ENCODE results near the gene GET4. TPM values are rescaled to one million over a fixed set of nuclear protein-coding genes. Genes with fewer than 3 reads are reported as not detected.

GET4 gene
- polyA plus RNA-seq, 4 donors, result 21.3 to 68.0 (median 32.4) TPM

DNA sequence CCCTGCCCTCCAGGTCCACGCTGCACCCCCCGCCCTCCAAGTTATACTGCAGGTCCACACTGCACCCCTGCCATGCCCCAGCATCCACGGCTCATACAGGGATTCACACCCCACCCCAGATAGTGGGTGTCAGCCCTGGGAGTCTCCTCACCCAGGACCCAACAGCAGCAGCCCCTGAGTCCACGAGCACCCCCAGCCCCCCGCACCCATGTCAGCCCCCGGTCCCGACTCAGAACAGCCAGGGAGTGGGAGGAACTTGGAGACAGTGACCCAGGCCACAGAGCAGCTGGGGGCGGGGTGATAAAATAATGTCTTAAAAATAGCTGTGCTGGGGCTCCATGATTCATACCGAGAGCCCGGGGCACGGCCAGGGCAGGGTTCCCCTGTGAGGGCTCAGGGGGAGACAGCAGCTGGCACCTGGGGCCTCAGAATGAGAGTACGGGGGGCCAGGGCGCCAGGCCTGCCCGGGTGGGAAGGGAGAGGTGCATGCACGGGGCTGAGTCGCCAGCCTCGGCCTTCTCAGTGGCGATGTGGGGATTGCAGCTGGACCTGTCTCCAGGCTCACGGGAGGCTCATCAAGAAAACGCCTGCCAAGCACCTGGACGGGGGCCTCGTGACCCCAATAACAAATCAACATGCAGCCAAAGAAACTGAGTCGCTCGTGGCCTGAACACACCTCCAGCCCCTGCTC lies 48.3 kb downstream of the GET4 start:
- no peak for DNase-seq (ENCODE audit: low read depth in 4 of 4, low spot score in 3 of 4)

- DNase-seq (ENCODE audit: low read depth in 4 of 4, low spot score in 3 of 4), result no peak
These were observed 49.2 kb downstream of the GET4 start for GRCh38 chr7:925601-926000.

- DNase-seq (ENCODE audit: low read depth in 4 of 4, low spot score in 3 of 4), result no peak
These were observed 50.0 kb downstream of the GET4 start for GRCh38 chr7:926061-927030.

DNA sequence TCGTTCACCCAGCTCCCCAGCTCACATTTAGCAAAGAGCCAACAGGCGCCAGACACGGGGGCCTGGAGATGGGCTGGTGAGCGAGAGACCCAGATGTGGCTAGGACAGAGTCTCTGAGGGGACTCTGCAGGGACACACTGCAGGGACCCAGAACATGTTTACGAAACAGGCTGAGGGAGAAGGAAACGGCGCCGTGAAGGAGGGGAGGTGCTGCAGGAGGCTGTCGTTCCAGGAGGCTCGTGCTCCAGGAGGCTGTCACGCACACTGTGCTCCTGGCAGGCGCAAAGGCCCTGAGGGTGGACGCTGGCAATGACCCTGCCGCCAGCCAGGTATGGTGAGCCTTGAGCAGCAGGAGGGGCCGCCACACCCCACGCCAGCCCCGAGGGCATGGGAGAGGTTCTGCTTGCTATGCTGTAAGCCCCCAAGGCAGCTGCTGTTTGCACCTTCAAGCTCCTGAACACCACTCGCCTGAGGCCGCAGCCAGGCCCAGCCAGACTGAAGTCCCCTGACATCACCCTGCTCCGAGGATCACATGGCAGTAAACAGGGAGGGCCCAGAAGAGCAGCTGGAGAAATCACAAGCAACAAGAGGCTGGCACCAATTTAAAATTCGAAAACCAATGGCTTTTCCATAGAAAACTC lies 50.8 kb downstream of the GET4 start:
- DNase-seq (ENCODE audit: low read depth in 4 of 4, low spot score in 3 of 4), result no peak

DNA sequence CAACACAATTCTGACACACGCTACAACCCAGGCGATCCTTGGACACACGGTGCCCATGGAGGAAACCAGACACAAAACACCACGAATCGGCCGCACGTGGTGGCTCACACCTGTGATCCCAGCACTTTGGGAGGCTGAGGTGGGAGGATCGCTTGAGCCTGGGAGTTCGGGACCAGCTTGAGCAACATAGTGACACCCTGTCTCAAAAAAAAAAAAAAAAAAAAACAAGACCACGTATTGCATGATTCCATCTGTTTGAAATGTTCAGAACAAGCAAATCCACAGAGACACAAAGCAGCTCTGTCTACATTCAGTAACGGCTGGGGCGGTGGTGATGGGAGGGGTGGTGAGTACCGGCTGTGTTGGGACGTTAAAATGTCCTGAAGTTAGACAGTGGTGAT lies 53.0 kb downstream of the GET4 start:
- no peak for DNase-seq (ENCODE audit: low read depth in 4 of 4, low spot score in 3 of 4)

- no peak for DNase-seq (ENCODE audit: low read depth in 4 of 4, low spot score in 3 of 4)
These were observed 54.8 kb downstream of the GET4 start for GRCh38 chr7:930975-931758.

DNA sequence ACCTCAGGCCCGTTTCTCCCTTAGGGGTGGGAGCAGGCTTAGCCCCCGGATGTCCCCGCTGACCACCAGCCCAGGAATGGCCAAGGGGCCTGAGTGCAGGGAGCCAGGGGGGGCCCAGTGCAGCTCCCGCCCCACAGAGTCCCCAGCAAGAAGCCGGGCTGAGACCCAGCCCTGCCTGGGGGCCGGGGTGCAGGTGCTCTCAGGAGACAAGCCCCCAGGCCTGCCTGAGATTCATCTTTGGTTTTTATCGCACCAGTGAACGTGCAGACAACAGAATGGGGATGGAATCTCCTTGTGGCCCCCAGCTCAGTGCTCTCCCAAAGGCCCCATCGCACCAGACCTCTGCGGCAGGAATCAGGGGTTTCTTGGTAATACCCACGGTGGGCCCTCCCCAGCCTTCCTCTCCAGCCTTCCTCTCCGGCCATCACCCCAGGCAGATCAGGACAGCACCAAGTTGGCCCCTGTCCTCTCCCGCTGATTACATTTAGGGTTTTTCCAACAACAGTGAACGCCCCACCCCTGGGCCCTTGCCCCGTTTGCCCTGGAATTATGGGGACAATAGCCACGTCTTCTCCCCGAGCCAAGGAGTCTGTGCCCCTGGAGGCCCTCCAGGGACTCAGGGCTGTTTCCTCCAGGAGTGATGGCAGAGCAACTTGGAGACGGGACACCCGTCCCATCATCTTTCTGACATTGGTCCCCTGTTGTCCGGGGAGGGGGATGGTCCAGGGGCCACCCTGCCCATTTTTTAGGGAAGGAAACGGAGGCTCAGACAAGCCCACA lies 55.7 kb downstream of the GET4 start:
- no peak for DNase-seq (ENCODE audit: low read depth in 4 of 4, low spot score in 3 of 4)

DNA sequence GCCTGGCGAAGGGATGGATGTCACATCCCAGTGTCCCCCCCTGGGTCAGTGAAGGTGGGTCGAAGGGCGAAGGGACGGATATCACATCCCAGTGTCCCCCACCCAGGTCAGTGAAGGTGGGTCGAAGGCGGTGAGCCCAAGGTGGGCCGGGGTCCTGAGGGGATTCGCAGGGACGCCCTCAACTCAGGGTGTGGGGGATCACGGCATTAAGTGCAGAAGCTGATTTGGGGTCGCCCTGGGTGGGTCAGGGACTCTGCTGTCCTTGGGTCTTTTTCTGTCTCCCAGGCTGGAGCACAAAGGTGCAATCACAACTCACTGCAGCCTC lies 56.3 kb downstream of the GET4 start:
- DNase-seq (ENCODE audit: low read depth in 4 of 4, low spot score in 3 of 4), result no peak

DNA sequence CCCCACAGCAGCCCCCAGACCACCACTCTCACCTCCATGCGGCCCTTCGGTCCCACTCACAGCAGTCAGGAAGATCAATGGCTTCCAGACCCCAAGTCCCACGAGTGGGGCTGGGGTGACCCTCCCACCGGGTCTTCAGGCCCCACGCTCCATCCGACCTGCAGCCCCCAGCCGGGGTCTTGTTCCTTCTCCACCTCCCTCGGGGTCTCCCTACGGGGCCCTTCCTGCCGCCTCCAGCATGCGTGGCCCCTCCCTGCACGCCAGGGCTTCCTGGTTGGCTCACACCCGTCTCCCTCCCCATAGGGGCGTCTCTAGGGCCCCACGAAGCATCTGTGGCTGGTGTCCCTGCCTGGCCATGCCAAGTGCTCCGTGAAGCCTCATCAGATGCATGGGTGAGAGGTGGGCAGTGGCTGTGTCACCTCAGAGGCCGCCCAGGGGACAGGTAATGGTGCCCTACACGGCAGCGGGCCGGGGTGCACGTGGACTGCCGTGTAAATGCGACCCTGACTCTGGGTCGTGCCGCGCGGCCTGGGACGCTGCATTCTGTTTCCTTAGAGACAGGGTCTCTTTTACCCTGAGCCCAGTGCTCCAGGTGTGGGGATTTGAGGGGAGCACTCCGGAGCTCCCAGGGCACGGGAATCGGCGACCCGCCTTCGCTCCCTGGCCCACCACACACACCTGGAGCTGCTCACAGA lies 58.3 kb downstream of the GET4 start:
- DNase-seq (ENCODE audit: low read depth in 4 of 4, low spot score in 3 of 4), result no peak

DNA sequence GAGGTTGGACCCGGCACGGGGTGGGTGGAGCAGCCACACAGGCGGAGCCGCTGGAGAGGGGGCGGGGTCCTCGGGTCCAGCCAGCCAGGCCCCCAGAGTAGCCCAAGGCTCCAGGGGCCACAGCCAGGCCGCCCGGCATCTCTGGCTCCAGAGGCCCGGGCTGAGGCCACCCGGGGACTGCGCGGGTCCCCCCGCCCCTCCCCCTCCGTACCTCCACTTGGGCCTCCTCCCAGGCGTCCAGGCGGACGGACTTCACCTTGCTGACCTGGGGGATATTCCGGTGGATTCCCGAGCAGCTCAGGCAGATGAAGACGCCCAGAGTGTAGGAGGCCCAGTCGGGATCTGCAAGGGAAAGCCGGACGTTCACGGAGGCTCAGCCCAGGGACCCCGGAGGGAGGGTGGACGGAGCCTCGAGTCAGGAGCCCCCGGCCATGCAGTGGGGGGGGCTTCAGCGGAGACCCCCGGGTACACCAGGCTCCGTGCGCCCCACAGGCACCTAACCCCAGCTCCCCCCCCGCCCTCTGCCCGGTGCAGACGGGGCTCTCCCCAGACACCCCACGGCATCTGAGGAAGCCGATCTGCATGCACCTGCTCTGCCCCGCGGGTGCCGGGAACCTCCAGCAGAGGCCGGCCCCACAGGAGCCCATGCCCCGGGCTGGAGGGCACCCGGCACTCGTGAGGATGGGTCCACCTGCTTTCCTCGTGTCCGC lies 59.0 kb downstream of the GET4 start:
- DNase-seq (ENCODE audit: low read depth in 4 of 4, low spot score in 3 of 4), result no peak

GRCh38 chr7:935874-936385 lies 59.6 kb downstream of the GET4 start:
- no peak for DNase-seq (ENCODE audit: low read depth in 4 of 4, low spot score in 3 of 4)

- no peak for DNase-seq (ENCODE audit: low read depth in 4 of 4, low spot score in 3 of 4)
These were observed 60.2 kb downstream of the GET4 start for GRCh38 chr7:936386-937054.

GRCh38 chr7:937856-938484 lies 61.6 kb downstream of the GET4 start:
- no peak for DNase-seq (ENCODE audit: low read depth in 4 of 4, low spot score in 3 of 4)

GRCh38 chr7:938546-939185 lies 62.3 kb downstream of the GET4 start:
- DNase-seq (ENCODE audit: low read depth in 4 of 4, low spot score in 3 of 4), result no peak

DNA sequence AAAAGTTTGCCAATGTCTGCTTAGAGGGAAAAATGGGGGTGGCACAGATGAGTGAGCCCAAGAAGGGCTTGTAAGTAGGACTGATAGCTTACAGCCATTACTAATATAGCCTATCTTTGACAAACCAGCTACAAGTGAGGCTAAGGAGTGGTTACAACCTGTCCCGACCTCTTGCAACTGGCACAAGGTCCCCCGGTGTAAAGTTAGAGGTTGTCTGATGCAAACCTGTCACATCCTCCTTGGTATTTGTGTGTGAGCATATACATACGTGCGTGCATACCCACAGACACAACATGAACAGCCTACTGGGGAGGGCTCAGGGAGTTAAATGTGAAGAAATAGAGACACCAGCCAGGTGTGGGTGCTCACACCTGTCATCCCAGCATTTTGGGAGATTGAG lies 63.5 kb downstream of the GET4 start:
- DNase-seq (ENCODE audit: low read depth in 4 of 4, low spot score in 3 of 4), result no peak

GRCh38 chr7:940599-941408 lies 64.5 kb downstream of the GET4 start:
- DNase-seq (ENCODE audit: low read depth in 4 of 4, low spot score in 3 of 4), result no peak
